Measurements from ENCODE around the gene KRABD2.

KRABD2 gene

GRCh38 chr17:8333281-8333680 is 43.2 kb downstream of the KRABD2 start:
- Histone ChIP-seq H3K9ac (ENCODE audit: low read depth, low read length) (no peak overlapping the region), H3K4me3 (ENCODE audit: low read depth in 1 of 2, low read length in 2 of 2) (no peak overlapping the region), H3K4me1 (ENCODE audit: insufficient read depth, low read length) (no peaks in the 10 kb centered on the region), H3K36me3 (ENCODE audit: insufficient read depth, low read length) (no peaks in the 10 kb centered on the region), H3K27me3 (ENCODE audit: insufficient read depth, low read length, poor library complexity) (no peaks in the 10 kb centered on the region), H3K27ac (ENCODE audit: low read length) (no peak overlapping the region), H3K9me3 (ENCODE audit: insufficient read depth, low read length, severe bottlenecking) (no peaks in the 10 kb centered on the region), H3K79me2 (ENCODE audit: insufficient read depth, low read length) (no peaks in the 10 kb centered on the region), H2AFZ (ENCODE audit: low read depth, low read length) (no peak overlapping the region), H3K4me2 (ENCODE audit: insufficient read depth, low read length) (no peak overlapping the region), H4K20me1 (ENCODE audit: insufficient read depth, low read length) (no peaks in the 10 kb centered on the region)
- ATAC-seq (ENCODE audit: insufficient read depth, low read depth) (no peak), DNase-seq (no peak)
- TF ChIP-seq EZH2 (IDR thresholded peaks at IDR 0.05; ENCODE audit: borderline replicate concordance, low read depth, low read length, severe bottlenecking) = no peak
- no peak for TF ChIP-seq CTCF (IDR thresholded peaks at IDR 0.05; ENCODE audit: borderline replicate concordance, extremely low read depth, low read length, poor library complexity, severe bottlenecking)

GRCh38 chr17:8332688-8333087 is 43.8 kb downstream of the KRABD2 start:
- no peak for TF ChIP-seq CTCF (IDR thresholded peaks at IDR 0.05; ENCODE audit: borderline replicate concordance, extremely low read depth, low read length, poor library complexity, severe bottlenecking)
- no peak for TF ChIP-seq EZH2 (IDR thresholded peaks at IDR 0.05; ENCODE audit: borderline replicate concordance, low read depth, low read length, severe bottlenecking)
- H3K27ac ChIP-seq (ENCODE audit: low read length) = no peak overlapping the region
- ATAC-seq (ENCODE audit: insufficient read depth, low read depth) (no peak), DNase-seq (no peak)
- H4K20me1 ChIP-seq (ENCODE audit: insufficient read depth, low read length) = no peaks in the 10 kb centered on the region
- no peak overlapping the region for H3K9ac ChIP-seq (ENCODE audit: low read depth, low read length)
- no peaks in the 10 kb centered on the region for H3K4me1 ChIP-seq (ENCODE audit: insufficient read depth, low read length)
- H3K79me2 ChIP-seq (ENCODE audit: insufficient read depth, low read length) = no peaks in the 10 kb centered on the region
- H3K4me2 ChIP-seq (ENCODE audit: insufficient read depth, low read length) = no peak overlapping the region
- H2AFZ ChIP-seq (ENCODE audit: low read depth, low read length) = no peak overlapping the region
- H3K9me3 ChIP-seq (ENCODE audit: insufficient read depth, low read length, severe bottlenecking) = no peaks in the 10 kb centered on the region
- no peaks in the 10 kb centered on the region for H3K27me3 ChIP-seq (ENCODE audit: insufficient read depth, low read length, poor library complexity)
- no peaks in the 10 kb centered on the region for H3K36me3 ChIP-seq (ENCODE audit: insufficient read depth, low read length)
- no peak overlapping the region for H3K4me3 ChIP-seq (ENCODE audit: low read depth in 1 of 2, low read length in 2 of 2)

DNA sequence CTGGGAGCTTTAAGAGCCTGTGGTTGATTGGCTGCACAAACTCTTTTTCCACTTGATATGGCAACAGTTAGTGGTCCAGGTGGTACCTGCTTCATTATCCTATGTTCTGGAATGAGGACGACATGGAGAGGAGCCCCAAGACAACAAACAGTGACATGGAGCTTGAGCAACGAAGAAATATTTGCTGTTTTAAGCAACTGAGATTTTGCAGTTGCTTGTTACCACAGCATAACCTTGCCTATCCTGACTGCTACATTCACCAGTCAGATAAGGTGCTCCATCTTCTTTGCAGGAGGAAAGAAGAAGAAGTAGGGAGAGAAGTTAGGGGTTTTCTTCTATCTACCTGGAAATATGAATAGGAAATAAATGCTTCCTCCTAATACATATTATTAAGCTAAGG is 44.4 kb downstream of the KRABD2 start:
- H3K27ac ChIP-seq (ENCODE audit: low read length) = no peak overlapping the region
- H3K4me2 ChIP-seq (ENCODE audit: insufficient read depth, low read length) = no peak overlapping the region
- ATAC-seq (ENCODE audit: insufficient read depth, low read depth) (no peak), DNase-seq (no peak)
- no peak for TF ChIP-seq CTCF (IDR thresholded peaks at IDR 0.05; ENCODE audit: borderline replicate concordance, extremely low read depth, low read length, poor library complexity, severe bottlenecking)
- TF ChIP-seq EZH2 (IDR thresholded peaks at IDR 0.05; ENCODE audit: borderline replicate concordance, low read depth, low read length, severe bottlenecking) = no peak
- no peaks in the 10 kb centered on the region for H3K9me3 ChIP-seq (ENCODE audit: insufficient read depth, low read length, severe bottlenecking)
- H4K20me1 ChIP-seq (ENCODE audit: insufficient read depth, low read length) = no peaks in the 10 kb centered on the region
- H3K79me2 ChIP-seq (ENCODE audit: insufficient read depth, low read length) = no peaks in the 10 kb centered on the region
- no peak overlapping the region for H3K9ac ChIP-seq (ENCODE audit: low read depth, low read length)
- no peaks in the 10 kb centered on the region for H3K36me3 ChIP-seq (ENCODE audit: insufficient read depth, low read length)
- H2AFZ ChIP-seq (ENCODE audit: low read depth, low read length) = no peak overlapping the region
- H3K27me3 ChIP-seq (ENCODE audit: insufficient read depth, low read length, poor library complexity) = no peaks in the 10 kb centered on the region
- H3K4me3 ChIP-seq (ENCODE audit: low read depth in 1 of 2, low read length in 2 of 2) = no peak overlapping the region
- no peaks in the 10 kb centered on the region for H3K4me1 ChIP-seq (ENCODE audit: insufficient read depth, low read length)

DNA sequence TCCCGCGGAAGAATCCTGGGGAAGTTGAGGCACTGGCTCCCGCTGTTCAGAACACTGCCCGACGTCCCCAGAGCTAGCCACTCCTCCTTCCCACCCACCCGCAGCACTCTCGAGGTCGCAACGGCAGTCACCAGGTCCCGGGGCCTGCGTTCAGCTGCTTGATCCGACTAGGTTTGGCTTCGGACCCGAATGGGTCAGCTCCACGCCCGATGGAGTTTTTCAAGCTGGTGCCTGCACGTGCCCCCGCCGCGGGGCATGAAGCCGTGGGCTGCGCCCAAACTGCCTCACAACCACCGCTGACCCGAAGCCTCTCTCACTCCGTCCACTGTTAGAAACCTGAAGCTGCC is 49.2 kb downstream of the KRABD2 start:
- no peak overlapping the region for H3K27ac ChIP-seq (ENCODE audit: low read length)
- DNase-seq (no peak), ATAC-seq (ENCODE audit: insufficient read depth, low read depth) (no peak)
- H2AFZ ChIP-seq (ENCODE audit: low read depth, low read length) = no peak overlapping the region
- no peak overlapping the region for H3K9ac ChIP-seq (ENCODE audit: low read depth, low read length)
- H3K9me3 ChIP-seq (ENCODE audit: insufficient read depth, low read length, severe bottlenecking) = no peaks in the 10 kb centered on the region
- H3K27me3 ChIP-seq (ENCODE audit: insufficient read depth, low read length, poor library complexity) = no peaks in the 10 kb centered on the region
- H4K20me1 ChIP-seq (ENCODE audit: insufficient read depth, low read length) = no peaks in the 10 kb centered on the region
- no peak for TF ChIP-seq EZH2 (IDR thresholded peaks at IDR 0.05; ENCODE audit: borderline replicate concordance, low read depth, low read length, severe bottlenecking)
- TF ChIP-seq CTCF (IDR thresholded peaks at IDR 0.05; ENCODE audit: borderline replicate concordance, extremely low read depth, low read length, poor library complexity, severe bottlenecking) = no peak
- no peaks in the 10 kb centered on the region for H3K79me2 ChIP-seq (ENCODE audit: insufficient read depth, low read length)
- H3K4me1 ChIP-seq (ENCODE audit: insufficient read depth, low read length) = no peaks in the 10 kb centered on the region
- no peaks in the 10 kb centered on the region for H3K36me3 ChIP-seq (ENCODE audit: insufficient read depth, low read length)
- H3K4me2 ChIP-seq (ENCODE audit: insufficient read depth, low read length) = no peak overlapping the region
- H3K4me3 ChIP-seq (ENCODE audit: low read depth in 1 of 2, low read length in 2 of 2) = no peak overlapping the region
